HEK293 (cell line): Measurements from ENCODE around the gene THAP4.

Experiments used
- KLF16 ChIP-seq: fragments of 450-650 bp; formaldehyde crosslinking; IDR thresholded peaks from 2 replicates; pipeline ENCODE4 v1.5.1; 2017; ENCODE audit warnings: missing biosample characterization, missing genetic modification characterization
- MZF1 ChIP-seq: fragments of 450-650 bp; formaldehyde crosslinking; IDR thresholded peaks from 2 replicates; pipeline ENCODE4 v1.5.1; 2017; ENCODE audit warnings: missing biosample characterization, missing genetic modification characterization, borderline replicate concordance
- TCF7L2 ChIP-seq: IDR thresholded peaks from 2 replicates; pipeline ENCODE4 v1.6.1; 2011; ENCODE audit warnings: low read depth, mild to moderate bottlenecking, inconsistent platforms, low read length, moderate library complexity, borderline replicate concordance
- ZBTB1 ChIP-seq: fragments of 450-650 bp; formaldehyde crosslinking; IDR thresholded peaks from 2 replicates; pipeline ENCODE4 v1.5.1; 2016; ENCODE audit warnings: missing biosample characterization, missing genetic modification characterization
- ZNF335 ChIP-seq: fragments of 450-650 bp; formaldehyde crosslinking; conservative IDR thresholded peaks from 2 replicates; pipeline ENCODE4 v1.5.1; 2016; ENCODE audit warnings: missing biosample characterization, missing genetic modification characterization
- TF ChIP-seq, protein P1 (sequence below): fragments of 450-650 bp; formaldehyde crosslinking; IDR thresholded peaks from 2 replicates; pipeline ENCODE4 v1.5.1; 2016; ENCODE audit warnings: missing biosample characterization, missing genetic modification characterization
- TF ChIP-seq, protein P2 (sequence below): fragments of 450-650 bp; formaldehyde crosslinking; IDR thresholded peaks from 2 replicates; pipeline ENCODE4 v1.5.1; 2016; ENCODE audit warnings: missing biosample characterization, missing genetic modification characterization
- TF ChIP-seq, protein P3 (sequence below): fragments of 450-650 bp; formaldehyde crosslinking; IDR thresholded peaks from 2 replicates; pipeline ENCODE4 v1.5.1; 2017; ENCODE audit warnings: missing biosample characterization, missing genetic modification characterization
- TF ChIP-seq, protein P4 (sequence below): fragments of 450-650 bp; formaldehyde crosslinking; conservative IDR thresholded peaks from 2 replicates; pipeline ENCODE4 v1.5.1; 2016; ENCODE audit warnings: low read depth, missing biosample characterization, missing genetic modification characterization
- TF ChIP-seq, protein P5 (sequence below): fragments of 450-650 bp; formaldehyde crosslinking; IDR thresholded peaks from 2 replicates; pipeline ENCODE4 v1.5.1; 2016; ENCODE audit warnings: missing biosample characterization, missing genetic modification characterization
- TF ChIP-seq, protein P6 (sequence below): fragments of 450-650 bp; formaldehyde crosslinking; IDR thresholded peaks from 2 replicates; pipeline ENCODE4 v1.5.1; 2016; ENCODE audit warnings: missing biosample characterization, missing genetic modification characterization, low read depth
- TF ChIP-seq, protein P7 (sequence below): fragments of 450-650 bp; formaldehyde crosslinking; IDR thresholded peaks from 2 replicates; pipeline ENCODE4 v1.5.1; 2016; ENCODE audit warnings: missing biosample characterization, missing genetic modification characterization

DNA sequence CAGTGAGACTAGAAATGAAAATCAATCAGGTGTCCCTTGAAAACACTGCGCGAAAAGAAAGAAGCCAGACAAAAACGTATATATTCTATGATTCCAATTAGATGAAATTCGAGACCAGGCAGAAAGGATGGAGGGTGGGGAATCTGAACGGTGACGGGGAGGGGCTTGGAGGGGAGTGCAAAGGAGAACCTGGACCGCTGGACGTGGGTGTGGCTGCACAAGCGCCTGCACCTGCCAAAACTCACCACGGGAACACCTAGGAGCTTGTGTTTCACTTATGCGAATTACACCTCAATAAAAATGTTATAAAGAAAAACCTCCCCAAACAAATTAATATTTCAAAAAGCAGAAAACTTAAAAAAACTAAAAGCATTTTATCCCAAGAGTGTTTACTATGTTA is 21.9 kb downstream of the THAP4 start:
- TF ChIP-seq, protein P1, sequence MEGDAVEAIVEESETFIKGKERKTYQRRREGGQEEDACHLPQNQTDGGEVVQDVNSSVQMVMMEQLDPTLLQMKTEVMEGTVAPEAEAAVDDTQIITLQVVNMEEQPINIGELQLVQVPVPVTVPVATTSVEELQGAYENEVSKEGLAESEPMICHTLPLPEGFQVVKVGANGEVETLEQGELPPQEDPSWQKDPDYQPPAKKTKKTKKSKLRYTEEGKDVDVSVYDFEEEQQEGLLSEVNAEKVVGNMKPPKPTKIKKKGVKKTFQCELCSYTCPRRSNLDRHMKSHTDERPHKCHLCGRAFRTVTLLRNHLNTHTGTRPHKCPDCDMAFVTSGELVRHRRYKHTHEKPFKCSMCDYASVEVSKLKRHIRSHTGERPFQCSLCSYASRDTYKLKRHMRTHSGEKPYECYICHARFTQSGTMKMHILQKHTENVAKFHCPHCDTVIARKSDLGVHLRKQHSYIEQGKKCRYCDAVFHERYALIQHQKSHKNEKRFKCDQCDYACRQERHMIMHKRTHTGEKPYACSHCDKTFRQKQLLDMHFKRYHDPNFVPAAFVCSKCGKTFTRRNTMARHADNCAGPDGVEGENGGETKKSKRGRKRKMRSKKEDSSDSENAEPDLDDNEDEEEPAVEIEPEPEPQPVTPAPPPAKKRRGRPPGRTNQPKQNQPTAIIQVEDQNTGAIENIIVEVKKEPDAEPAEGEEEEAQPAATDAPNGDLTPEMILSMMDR = no peak
- TF ChIP-seq, protein P2, sequence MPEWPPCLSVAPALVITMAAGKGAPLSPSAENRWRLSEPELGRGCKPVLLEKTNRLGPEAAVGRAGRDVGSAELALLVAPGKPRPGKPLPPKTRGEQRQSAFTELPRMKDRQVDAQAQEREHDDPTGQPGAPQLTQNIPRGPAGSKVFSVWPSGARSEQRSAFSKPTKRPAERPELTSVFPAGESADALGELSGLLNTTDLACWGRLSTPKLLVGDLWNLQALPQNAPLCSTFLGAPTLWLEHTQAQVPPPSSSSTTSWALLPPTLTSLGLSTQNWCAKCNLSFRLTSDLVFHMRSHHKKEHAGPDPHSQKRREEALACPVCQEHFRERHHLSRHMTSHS (tag by site-specific recombination) = no peak
- TF ChIP-seq, protein P3, sequence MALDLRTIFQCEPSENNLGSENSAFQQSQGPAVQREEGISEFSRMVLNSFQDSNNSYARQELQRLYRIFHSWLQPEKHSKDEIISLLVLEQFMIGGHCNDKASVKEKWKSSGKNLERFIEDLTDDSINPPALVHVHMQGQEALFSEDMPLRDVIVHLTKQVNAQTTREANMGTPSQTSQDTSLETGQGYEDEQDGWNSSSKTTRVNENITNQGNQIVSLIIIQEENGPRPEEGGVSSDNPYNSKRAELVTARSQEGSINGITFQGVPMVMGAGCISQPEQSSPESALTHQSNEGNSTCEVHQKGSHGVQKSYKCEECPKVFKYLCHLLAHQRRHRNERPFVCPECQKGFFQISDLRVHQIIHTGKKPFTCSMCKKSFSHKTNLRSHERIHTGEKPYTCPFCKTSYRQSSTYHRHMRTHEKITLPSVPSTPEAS (tag by site-specific recombination) = no peak
- no peak for TF ChIP-seq KLF16 (tag by site-specific recombination)
- no peak for TF ChIP-seq TCF7L2
- no peak for TF ChIP-seq ZNF335
- TF ChIP-seq, protein P4, sequence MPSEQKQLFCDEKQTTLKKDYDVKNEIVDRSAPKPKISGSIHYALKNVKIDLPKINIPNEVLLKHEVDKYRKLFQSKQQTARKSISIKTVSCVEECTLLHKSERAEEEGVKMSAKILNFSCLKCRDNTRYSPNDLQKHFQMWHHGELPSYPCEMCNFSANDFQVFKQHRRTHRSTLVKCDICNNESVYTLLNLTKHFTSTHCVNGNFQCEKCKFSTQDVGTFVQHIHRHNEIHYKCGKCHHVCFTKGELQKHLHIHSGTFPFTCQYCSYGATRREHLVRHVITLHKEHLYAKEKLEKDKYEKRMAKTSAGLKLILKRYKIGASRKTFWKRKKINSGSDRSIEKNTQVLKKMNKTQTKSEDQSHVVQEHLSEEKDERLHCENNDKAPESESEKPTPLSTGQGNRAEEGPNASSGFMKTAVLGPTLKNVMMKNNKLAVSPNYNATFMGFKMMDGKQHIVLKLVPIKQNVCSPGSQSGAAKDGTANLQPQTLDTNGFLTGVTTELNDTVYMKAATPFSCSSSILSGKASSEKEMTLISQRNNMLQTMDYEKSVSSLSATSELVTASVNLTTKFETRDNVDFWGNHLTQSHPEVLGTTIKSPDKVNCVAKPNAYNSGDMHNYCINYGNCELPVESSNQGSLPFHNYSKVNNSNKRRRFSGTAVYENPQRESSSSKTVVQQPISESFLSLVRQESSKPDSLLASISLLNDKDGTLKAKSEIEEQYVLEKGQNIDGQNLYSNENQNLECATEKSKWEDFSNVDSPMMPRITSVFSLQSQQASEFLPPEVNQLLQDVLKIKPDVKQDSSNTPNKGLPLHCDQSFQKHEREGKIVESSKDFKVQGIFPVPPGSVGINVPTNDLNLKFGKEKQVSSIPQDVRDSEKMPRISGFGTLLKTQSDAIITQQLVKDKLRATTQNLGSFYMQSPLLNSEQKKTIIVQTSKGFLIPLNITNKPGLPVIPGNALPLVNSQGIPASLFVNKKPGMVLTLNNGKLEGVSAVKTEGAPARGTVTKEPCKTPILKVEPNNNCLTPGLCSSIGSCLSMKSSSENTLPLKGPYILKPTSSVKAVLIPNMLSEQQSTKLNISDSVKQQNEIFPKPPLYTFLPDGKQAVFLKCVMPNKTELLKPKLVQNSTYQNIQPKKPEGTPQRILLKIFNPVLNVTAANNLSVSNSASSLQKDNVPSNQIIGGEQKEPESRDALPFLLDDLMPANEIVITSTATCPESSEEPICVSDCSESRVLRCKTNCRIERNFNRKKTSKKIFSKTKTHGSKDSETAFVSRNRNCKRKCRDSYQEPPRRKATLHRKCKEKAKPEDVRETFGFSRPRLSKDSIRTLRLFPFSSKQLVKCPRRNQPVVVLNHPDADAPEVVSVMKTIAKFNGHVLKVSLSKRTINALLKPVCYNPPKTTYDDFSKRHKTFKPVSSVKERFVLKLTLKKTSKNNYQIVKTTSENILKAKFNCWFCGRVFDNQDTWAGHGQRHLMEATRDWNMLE = no peak
- TF ChIP-seq ZBTB1 (tag by site-specific recombination) = no peak
- TF ChIP-seq, protein P5, sequence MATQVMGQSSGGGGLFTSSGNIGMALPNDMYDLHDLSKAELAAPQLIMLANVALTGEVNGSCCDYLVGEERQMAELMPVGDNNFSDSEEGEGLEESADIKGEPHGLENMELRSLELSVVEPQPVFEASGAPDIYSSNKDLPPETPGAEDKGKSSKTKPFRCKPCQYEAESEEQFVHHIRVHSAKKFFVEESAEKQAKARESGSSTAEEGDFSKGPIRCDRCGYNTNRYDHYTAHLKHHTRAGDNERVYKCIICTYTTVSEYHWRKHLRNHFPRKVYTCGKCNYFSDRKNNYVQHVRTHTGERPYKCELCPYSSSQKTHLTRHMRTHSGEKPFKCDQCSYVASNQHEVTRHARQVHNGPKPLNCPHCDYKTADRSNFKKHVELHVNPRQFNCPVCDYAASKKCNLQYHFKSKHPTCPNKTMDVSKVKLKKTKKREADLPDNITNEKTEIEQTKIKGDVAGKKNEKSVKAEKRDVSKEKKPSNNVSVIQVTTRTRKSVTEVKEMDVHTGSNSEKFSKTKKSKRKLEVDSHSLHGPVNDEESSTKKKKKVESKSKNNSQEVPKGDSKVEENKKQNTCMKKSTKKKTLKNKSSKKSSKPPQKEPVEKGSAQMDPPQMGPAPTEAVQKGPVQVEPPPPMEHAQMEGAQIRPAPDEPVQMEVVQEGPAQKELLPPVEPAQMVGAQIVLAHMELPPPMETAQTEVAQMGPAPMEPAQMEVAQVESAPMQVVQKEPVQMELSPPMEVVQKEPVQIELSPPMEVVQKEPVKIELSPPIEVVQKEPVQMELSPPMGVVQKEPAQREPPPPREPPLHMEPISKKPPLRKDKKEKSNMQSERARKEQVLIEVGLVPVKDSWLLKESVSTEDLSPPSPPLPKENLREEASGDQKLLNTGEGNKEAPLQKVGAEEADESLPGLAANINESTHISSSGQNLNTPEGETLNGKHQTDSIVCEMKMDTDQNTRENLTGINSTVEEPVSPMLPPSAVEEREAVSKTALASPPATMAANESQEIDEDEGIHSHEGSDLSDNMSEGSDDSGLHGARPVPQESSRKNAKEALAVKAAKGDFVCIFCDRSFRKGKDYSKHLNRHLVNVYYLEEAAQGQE (tag by site-specific recombination) = no peak
- TF ChIP-seq MZF1 (tag by site-specific recombination) = no peak
- TF ChIP-seq, protein P6, sequence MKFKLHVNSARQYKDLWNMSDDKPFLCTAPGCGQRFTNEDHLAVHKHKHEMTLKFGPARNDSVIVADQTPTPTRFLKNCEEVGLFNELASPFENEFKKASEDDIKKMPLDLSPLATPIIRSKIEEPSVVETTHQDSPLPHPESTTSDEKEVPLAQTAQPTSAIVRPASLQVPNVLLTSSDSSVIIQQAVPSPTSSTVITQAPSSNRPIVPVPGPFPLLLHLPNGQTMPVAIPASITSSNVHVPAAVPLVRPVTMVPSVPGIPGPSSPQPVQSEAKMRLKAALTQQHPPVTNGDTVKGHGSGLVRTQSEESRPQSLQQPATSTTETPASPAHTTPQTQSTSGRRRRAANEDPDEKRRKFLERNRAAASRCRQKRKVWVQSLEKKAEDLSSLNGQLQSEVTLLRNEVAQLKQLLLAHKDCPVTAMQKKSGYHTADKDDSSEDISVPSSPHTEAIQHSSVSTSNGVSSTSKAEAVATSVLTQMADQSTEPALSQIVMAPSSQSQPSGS (tag by site-specific recombination) = no peak
- TF ChIP-seq, protein P7, sequence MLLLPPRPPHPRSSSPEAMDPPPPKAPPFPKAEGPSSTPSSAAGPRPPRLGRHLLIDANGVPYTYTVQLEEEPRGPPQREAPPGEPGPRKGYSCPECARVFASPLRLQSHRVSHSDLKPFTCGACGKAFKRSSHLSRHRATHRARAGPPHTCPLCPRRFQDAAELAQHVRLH (tag by site-specific recombination) = no peak
